Omental fat pad (tissue), 4 donors: ENCODE measurements around the gene CTBP1. TPM values are rescaled to one million over a fixed set of nuclear protein-coding genes. Genes with fewer than 3 reads are reported as not detected.

ENCODE experiments used
- ATAC-seq: fragments of 150-250 bp; one replicate; pipeline ENCODE4 v1.9.1; 2016; ENCODE audit warnings: mild to moderate bottlenecking, moderate library complexity; ENCODE audit not compliant: low FRiP score
- DNase-seq: peaks from one replicate; pipeline ENCODE4 v3.0.0-alpha.2; 2019; ENCODE audit warnings: low spot score
- total RNA-seq, 4 donors: library from RNA; depleted of rRNA; stranded (reverse); fragments of >200 nt; gene quantifications; one replicate each; pipeline ENCODE4 v1.1.0, GENCODE V29; 2016
- TF ChIP-seq, protein P1 (sequence below), 3 donors: fragments of 450-650 bp; IDR thresholded peaks; one replicate each; pipeline ENCODE4 v1.5.1; 2016 to 2017; ENCODE audit warnings: antibody characterized with exemption in 3 of 3, mild to moderate bottlenecking in 3 of 3, moderate library complexity in 2 of 3

CTBP1 gene
- total RNA-seq, 4 donors from 2014 or later, result 102 to 137 (median 132) TPM

DNA sequence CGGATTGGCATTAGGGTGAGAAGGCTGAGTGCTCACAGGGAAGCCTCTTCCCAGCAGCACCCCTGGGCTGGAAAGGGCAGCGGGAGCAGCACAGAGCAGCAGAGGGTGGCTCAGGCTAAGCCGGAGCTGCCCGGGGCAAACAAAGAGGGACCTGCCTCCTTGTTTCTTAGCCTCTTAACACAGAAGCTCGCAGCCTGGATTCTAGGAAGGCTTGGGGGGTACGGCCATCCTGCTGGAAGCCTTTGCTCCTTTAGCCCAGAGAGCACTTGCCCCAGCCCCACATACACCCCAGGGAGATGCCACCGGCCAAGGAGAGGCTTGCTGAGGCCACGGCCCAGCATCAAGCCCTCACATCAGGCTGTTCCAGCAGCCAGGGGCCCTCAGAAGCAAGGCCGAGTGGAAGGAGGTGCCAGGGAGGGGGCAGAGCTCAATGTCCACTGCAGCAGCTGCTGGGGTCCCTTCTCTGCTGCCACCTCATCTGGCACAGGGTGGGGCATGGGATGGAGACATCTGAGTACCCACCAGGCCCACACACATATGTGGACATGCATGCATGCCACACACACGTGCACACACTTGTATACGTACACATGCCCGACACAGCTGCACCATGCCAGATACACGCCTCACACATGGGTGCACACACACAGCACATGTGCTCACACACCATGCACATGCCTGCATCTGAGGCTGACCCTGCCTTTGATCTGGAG lies 56.3 kb downstream of the CTBP1 start:
- TF ChIP-seq, protein P1, sequence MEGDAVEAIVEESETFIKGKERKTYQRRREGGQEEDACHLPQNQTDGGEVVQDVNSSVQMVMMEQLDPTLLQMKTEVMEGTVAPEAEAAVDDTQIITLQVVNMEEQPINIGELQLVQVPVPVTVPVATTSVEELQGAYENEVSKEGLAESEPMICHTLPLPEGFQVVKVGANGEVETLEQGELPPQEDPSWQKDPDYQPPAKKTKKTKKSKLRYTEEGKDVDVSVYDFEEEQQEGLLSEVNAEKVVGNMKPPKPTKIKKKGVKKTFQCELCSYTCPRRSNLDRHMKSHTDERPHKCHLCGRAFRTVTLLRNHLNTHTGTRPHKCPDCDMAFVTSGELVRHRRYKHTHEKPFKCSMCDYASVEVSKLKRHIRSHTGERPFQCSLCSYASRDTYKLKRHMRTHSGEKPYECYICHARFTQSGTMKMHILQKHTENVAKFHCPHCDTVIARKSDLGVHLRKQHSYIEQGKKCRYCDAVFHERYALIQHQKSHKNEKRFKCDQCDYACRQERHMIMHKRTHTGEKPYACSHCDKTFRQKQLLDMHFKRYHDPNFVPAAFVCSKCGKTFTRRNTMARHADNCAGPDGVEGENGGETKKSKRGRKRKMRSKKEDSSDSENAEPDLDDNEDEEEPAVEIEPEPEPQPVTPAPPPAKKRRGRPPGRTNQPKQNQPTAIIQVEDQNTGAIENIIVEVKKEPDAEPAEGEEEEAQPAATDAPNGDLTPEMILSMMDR (IDR thresholded peaks at IDR 0.05), result no peak
- ATAC-seq, result peak; percentile 78
- peak; percentile 22 for DNase-seq

GRCh38 chr4:1192091-1192492 lies 56.8 kb downstream of the CTBP1 start:
- peak; percentile 98 for ATAC-seq
- TF ChIP-seq, protein P1 (IDR thresholded peaks at IDR 0.05), result no peak
- DNase-seq, result peak; percentile 44

DNA sequence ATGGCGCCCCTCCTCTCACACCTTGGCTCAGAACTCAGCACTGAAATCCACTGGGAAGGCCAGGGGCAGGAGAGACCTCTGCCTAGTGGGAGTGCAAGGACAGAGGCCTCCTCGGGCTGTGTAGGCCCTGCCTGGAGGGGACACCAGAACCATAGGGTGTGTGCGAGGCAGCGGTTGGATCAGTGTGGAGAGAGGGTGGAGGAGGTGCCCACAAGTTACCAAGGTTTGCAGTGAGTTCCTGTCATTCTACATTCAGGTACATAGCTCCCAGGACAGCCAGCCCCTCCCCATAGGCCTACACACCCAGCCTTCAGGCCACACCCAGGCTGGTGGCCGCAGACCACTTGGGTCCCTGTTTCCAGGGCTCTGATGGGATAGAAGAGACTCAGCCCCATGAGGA lies 57.3 kb downstream of the CTBP1 start:
- ATAC-seq (no peak), DNase-seq (peak; percentile 5)
- TF ChIP-seq, protein P1 (IDR thresholded peaks at IDR 0.05), result no peak

DNA sequence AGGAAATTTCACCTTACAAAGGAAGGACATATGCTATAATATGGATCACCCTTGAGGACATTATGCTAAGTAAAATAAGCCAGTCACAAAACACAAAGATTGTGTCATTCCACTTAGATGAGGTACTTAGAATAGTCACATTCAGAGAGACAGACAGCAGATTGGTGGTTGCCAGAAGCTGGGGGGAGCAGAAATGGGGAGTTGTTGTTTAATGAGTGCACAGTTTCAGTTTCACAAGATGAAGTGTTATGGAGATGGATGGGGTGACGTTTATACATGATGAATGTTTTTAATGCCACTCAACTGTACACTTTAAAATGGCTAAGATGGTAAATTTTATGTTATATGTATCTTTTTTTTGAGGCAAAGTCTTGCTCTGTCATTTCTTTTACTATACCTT lies 61.7 kb downstream of the CTBP1 start:
- ATAC-seq (no peak), DNase-seq (no peak)
- TF ChIP-seq, protein P1 (IDR thresholded peaks at IDR 0.05), result no peak

GRCh38 chr4:1183985-1184773 lies 64.8 kb downstream of the CTBP1 start:
- ATAC-seq (no peak), DNase-seq (no peak)
- TF ChIP-seq, protein P1 (IDR thresholded peaks at IDR 0.05), result no peak

- TF ChIP-seq, protein P1 (IDR thresholded peaks at IDR 0.05), result no peak
- ATAC-seq (no peak), DNase-seq (no peak)
These were observed 66.6 kb downstream of the CTBP1 start for GRCh38 chr4:1182313-1182712.
